Chondrocyte (in vitro differentiated cells): Measurements from ENCODE around the gene ELFN2. TPM values are rescaled to one million over a fixed set of nuclear protein-coding genes. Genes with fewer than 3 reads are reported as not detected.
A peak's percentile ranks its signal among the peaks of the same experiment; 100 is the strongest.

ENCODE experiments used
- DNase-seq: peaks from one replicate; pipeline ENCODE4 v3.0.0; 2021; ENCODE audit warnings: mixed read lengths, low spot score
- H3K27ac Mint-ChIP-seq: one replicate; pipeline ENCODE4 v1.8.0; 2021; ENCODE audit warnings: mild to moderate bottlenecking, moderate library complexity, mixed read lengths; ENCODE audit not compliant: unreplicated experiment
- H3K27me3 Mint-ChIP-seq: 2 replicates; pipeline ENCODE4 v1.8.0; 2021; ENCODE audit warnings: low read depth, mixed read lengths
- H3K36me3 Mint-ChIP-seq: 2 replicates; pipeline ENCODE4 v1.8.0; 2021; ENCODE audit warnings: low read depth, mixed read lengths
- H3K4me1 Mint-ChIP-seq: 2 replicates; pipeline ENCODE4 v1.8.0; 2021; ENCODE audit warnings: low read depth, mild to moderate bottlenecking, mixed read lengths
- H3K4me3 Mint-ChIP-seq: one replicate; pipeline ENCODE4 v1.8.0; 2021; ENCODE audit warnings: mild to moderate bottlenecking, moderate library complexity, mixed read lengths; ENCODE audit not compliant: unreplicated experiment
- H3K9me3 Mint-ChIP-seq: 2 replicates; pipeline ENCODE4 v1.8.0; 2021; ENCODE audit warnings: low read depth, mixed read lengths
- total RNA-seq: library from RNA; stranded (reverse); gene quantifications from 3 replicates; pipeline ENCODE4 v1.2.1, GENCODE V29; 2021
- TF ChIP-seq, protein P1 (sequence below): fragments of 200-600 bp; sonication (generic); IDR thresholded peaks from 2 replicates; pipeline ENCODE4 v1.5.0; 2021; ENCODE audit warnings: antibody characterized with exemption, mild to moderate bottlenecking, moderate library complexity

ELFN2 gene
- total RNA-seq, 1 donor from 2014 or later = 0.65 TPM

DNA sequence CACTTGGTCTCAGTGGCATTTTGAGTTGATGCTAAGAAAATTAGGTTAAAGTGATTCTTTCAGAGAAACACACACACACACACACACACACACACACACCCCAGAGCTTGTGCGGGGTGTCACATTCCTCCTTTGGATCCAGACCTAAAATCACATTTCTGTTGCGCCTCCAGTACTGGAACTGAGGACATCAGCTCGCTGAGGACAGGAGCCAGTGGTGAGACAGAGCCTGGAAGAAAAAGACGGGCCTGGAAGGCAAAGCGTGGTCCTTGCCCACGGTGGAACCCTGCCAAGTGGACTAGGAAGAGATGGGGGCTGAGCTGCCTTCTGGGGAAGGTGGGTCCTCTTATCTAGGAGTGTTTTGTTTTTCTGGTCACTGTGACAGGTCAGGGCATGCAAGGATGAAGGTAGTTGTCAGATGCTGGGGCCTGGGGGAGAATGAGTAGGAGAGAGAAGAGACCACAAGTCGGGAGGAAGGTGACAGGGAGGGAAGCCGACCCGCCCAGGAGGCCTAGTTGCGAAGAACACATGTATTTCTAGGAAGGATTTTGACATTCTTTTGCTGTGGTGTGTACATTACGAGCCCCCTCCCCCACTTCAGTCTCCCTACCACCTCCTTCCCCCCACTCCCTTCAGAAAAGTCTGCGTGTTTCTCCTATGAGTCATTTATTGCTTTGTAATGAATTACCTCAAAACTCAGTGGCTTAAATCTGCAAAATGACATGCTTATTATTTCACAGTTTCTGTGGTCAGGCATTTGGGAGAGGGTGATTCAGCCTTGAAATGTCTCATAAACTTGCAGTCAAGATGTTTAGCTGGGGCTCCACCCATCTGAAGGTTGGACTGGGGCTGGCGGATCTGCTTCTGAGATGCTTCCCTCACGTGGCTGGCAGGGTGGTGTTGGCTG, 4.8 kb upstream of the ELFN2 start:
- Mint-ChIP-seq H3K27ac (peak overlapping the region; percentile 92), H3K27me3 (no peaks in the 10 kb centered on the region), H3K4me3 (no peak overlapping the region)

DNA sequence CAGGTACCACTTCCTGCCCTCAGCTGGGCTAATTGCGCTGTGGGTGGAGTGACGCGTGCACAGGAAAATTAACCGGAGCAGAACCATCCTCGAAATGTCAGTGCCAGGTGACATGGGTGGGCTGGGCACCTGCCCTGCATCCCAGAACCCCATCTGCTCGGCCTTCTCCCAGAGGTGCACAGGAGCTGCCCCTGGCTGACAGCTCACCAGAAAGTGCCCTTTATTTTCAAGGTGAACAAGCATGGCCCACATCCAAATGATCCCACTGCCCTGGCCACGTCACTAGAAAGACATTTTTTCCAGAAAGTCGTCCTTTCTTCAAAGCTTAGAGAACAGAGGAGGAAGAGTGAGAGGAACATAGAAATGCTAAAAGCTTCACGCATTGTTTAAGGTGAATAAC, 4.1 kb upstream of the ELFN2 start:
- no peak for DNase-seq
- TF ChIP-seq, protein P1, sequence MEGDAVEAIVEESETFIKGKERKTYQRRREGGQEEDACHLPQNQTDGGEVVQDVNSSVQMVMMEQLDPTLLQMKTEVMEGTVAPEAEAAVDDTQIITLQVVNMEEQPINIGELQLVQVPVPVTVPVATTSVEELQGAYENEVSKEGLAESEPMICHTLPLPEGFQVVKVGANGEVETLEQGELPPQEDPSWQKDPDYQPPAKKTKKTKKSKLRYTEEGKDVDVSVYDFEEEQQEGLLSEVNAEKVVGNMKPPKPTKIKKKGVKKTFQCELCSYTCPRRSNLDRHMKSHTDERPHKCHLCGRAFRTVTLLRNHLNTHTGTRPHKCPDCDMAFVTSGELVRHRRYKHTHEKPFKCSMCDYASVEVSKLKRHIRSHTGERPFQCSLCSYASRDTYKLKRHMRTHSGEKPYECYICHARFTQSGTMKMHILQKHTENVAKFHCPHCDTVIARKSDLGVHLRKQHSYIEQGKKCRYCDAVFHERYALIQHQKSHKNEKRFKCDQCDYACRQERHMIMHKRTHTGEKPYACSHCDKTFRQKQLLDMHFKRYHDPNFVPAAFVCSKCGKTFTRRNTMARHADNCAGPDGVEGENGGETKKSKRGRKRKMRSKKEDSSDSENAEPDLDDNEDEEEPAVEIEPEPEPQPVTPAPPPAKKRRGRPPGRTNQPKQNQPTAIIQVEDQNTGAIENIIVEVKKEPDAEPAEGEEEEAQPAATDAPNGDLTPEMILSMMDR = no peak
- H3K27ac Mint-ChIP-seq = peak overlapping the region; percentile 92
- H3K27me3 Mint-ChIP-seq = peaks cover under 1% of the 10 kb centered on the region
- peaks cover 35% of the 10 kb centered on the region for H3K4me1 Mint-ChIP-seq
- H3K36me3 Mint-ChIP-seq = peaks cover 4% of the 10 kb centered on the region
- H3K4me3 Mint-ChIP-seq = no peak overlapping the region
- H3K9me3 Mint-ChIP-seq = peaks cover 6% of the 10 kb centered on the region

More for the DNA sequence above, 4.8 kb upstream of the ELFN2 start:
- TF ChIP-seq, protein P1 = no peak
- DNase-seq = no peak
- Mint-ChIP-seq H3K4me1 (peaks cover 34% of the 10 kb centered on the region), H3K36me3 (peaks cover 4% of the 10 kb centered on the region), H3K9me3 (peaks cover 6% of the 10 kb centered on the region)

DNA sequence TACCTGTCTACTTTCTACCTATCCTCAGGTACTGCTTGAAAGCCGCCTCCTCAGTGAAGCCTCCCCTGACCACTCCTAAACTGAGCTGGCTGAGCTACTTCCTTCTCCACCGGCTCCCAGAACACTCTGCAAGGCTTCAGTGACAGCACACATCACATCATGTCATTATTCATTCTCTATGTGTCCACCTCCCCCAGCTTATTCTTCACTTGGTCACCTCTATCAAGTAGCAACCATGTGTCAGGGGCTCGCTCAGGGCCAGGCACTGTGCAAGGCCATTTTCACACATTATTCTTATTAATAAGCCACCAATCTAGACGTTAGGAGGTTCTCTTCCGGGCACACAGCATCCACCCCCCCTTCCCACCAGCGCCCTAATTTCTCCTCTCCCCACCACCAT, 3.7 kb upstream of the ELFN2 start:
- Mint-ChIP-seq H3K9me3 (peaks cover 6% of the 10 kb centered on the region), H3K4me3 (no peak overlapping the region), H3K4me1 (peaks cover 40% of the 10 kb centered on the region), H3K27ac (no peak overlapping the region), H3K27me3 (peaks cover 4% of the 10 kb centered on the region), H3K36me3 (peaks cover 4% of the 10 kb centered on the region)
- DNase-seq = no peak
- TF ChIP-seq, protein P1 = no peak

DNA sequence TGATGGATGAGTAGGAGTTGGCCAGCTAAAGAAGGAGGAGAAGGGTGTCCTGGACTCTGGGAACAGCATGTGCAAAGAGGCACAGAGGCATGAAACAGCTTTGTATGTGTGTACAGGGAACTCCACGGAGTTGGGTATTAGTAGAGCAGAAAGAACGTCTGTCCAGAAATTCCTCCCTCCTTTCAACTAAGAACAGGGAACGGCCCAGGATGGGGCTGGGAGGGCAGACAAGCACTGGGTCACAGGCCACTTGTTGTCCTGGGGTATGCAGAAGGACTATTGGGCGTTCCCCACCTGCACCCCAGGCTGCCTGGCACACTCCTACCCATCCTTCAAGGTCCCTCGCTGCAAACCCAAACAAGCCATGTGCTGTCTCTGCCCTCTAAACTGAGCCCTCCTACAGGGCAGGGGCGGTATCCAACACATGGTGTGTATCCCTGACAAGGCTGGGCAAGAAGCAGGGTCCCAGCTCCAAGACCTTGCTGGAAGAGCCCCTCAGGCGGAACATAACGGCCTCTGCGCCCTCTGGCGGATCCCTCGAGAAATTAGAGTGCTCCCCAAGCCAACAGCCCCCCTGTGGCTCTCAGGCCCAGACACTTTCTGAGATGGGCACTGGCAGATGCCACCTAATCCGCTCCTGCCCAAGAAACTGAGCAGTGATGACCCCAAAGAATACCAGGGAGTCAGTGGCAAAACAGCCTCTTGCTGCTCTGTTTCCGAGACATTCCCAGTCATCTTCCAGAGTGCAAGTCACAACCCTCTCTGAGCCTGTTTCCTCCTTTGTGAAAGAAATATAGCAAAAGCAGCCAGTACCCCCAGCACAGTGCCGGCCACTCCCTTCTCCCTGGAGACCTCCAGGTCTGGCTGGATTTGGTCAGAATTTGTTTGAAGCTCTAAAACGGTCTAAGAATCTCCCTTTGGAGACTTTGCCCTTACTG, 1.6 kb upstream of the ELFN2 start:
- peaks cover 4% of the 10 kb centered on the region for H3K36me3 Mint-ChIP-seq
- DNase-seq = no peak

More for the DNA sequence above, 1.6 kb upstream of the ELFN2 start:
- peak overlapping the region; percentile 59 for H3K4me3 Mint-ChIP-seq
- peaks cover 8% of the 10 kb centered on the region for H3K27me3 Mint-ChIP-seq
- peaks cover 37% of the 10 kb centered on the region for H3K4me1 Mint-ChIP-seq
- H3K9me3 Mint-ChIP-seq = peaks cover 6% of the 10 kb centered on the region
- TF ChIP-seq, protein P1 = peak; percentile 89
- no peak overlapping the region for H3K27ac Mint-ChIP-seq
